Tibial artery (tissue), 4 donors: ENCODE measurements around the gene DNM1.

Source experiments
- DNase-seq, 2 donors: peaks; one replicate each; pipeline ENCODE4 v3.0.0-alpha.2; 2019
- H3K27ac ChIP-seq, 2 donors: fragments of 200-600 bp; sonication (generic) in 1 of 2; 1 replicate in 1 of 2; 2 replicates in 1 of 2; pipeline ENCODE4 v1.5.1; 2018 to 2019; ENCODE audit warnings: mild to moderate bottlenecking in 1 of 2
- H3K27me3 ChIP-seq, 2 donors: fragments of 200-600 bp; sonication (generic) in 1 of 2; one replicate each; pipeline versions ENCODE4 v1.5.1 to v1.6.0; 2016 to 2019
- H3K36me3 ChIP-seq, 3 donors: fragments of 200-600 bp; sonication (generic) in 2 of 3; one replicate each; pipeline ENCODE4 v1.5.1; 2016 to 2019; ENCODE audit warnings: mild to moderate bottlenecking in 2 of 3
- H3K4me1 ChIP-seq, 4 donors: fragments of 200-600 bp; sonication (generic) in 2 of 4; 1 replicate in 3 of 4; 2 replicates in 1 of 4; pipeline ENCODE4 v1.5.1; 2016 to 2019
- H3K4me3 ChIP-seq, 2 donors: fragments of 200-600 bp; sonication (generic) in 1 of 2; 1 replicate in 1 of 2; 2 replicates in 1 of 2; pipeline ENCODE4 v1.5.1; 2018 to 2019; ENCODE audit warnings: mild to moderate bottlenecking in 2 of 2
- H3K9me3 ChIP-seq, 3 donors: fragments of 200-600 bp; sonication (generic) in 1 of 3; one replicate each; pipeline ENCODE4 v1.5.1; 2016 to 2019
- intact Hi-C: fragments of 100-400 bp; cut with DNase I; formaldehyde crosslinking; loops from one replicate; pipeline ENCODE4 v1.15.0; 2023; ENCODE audit warnings: low total_unique reads
- TF ChIP-seq, protein P1 (sequence below), 2 experiments: fragments of 200-600 bp in 1 of 2; fragments of 450-650 bp in 1 of 2; IDR thresholded peaks; one replicate each; pipeline ENCODE4 v1.5.1; 2017 to 2019; ENCODE audit warnings: antibody characterized with exemption in 2 of 2, mild to moderate bottlenecking in 1 of 2, moderate library complexity in 1 of 2

The DNM1 gene

DNA sequence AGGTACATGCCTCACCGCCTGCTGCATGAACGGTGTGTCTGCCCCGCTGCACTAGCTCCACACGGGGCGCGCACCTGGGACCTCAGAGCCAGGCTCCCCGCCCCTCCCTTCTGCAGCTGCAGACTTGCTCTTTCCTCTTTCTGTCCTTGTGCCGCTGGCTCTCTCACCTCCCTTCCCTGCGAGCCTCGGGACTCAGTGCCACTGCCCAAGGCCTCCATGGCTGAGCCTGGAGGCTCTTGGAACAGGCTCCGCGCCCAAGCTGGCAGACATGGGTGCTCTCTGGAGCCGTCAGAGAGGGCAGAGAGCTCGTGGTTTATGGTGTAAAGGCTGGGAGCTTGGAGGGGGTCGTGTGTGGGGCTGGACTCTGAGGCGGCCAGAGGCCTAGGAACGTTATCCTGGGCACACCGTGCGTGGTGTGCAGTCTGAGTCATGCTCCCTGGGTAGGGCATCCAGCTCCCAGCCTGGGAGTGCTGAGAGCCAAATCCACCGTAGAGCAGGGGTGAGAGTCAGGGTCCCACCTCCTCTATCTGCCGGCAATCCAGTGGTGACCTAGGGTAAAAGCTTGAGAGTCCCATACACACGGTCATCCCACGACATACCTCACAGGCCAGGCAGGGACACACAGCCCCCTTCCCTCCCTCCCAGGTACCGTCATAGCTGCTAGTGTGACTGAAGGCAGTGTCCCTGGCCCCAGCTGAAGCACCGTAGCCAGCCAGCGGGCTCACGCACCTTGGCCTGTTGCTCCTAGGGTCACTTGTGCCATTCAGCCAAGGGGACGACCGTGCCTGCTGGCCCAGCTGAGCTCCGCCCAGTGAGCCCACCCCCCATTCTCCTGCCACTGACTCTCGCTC, 50.2 kb downstream of the DNM1 start:
- Histone ChIP-seq H3K4me3 (no peak overlapping the region), H3K36me3 (peaks cover 12 to 31% (median 17%) of the 10 kb centered on the region in 3 donors), H3K4me1 (peaks cover 0 to 20% (median 11%) of the 10 kb centered on the region in 4 donors), H3K27ac (no peak overlapping the region), H3K9me3 (no peaks in the 10 kb centered on the region), H3K27me3 (peaks cover 0 to 22% of the 10 kb centered on the region in 2 donors)
- no peak for DNase-seq
- TF ChIP-seq, protein P1, sequence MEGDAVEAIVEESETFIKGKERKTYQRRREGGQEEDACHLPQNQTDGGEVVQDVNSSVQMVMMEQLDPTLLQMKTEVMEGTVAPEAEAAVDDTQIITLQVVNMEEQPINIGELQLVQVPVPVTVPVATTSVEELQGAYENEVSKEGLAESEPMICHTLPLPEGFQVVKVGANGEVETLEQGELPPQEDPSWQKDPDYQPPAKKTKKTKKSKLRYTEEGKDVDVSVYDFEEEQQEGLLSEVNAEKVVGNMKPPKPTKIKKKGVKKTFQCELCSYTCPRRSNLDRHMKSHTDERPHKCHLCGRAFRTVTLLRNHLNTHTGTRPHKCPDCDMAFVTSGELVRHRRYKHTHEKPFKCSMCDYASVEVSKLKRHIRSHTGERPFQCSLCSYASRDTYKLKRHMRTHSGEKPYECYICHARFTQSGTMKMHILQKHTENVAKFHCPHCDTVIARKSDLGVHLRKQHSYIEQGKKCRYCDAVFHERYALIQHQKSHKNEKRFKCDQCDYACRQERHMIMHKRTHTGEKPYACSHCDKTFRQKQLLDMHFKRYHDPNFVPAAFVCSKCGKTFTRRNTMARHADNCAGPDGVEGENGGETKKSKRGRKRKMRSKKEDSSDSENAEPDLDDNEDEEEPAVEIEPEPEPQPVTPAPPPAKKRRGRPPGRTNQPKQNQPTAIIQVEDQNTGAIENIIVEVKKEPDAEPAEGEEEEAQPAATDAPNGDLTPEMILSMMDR (IDR thresholded peaks at IDR 0.05) = no peak
- intact Hi-C loops = no loop called here

DNA sequence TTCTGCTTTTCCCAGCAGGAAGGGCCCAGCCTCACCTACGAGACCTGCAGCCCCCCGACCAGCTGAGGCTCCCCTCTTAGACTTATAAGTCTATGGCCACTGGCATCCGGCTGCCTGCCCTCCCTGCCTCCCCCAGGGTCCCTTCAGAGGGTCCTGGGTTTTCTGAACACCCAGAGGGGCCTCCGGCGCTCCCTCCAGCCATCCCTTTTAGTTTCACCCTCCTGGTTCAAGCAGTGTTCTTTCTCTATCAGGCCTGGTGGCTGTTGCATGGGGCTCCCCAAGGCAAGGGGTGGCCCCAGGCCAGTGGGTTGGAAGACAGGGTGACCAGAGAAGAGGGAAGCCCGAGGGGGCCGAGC, 50.8 kb downstream of the DNM1 start:
- H3K36me3 ChIP-seq = peaks cover 18 to 37% (median 23%) of the 10 kb centered on the region in 3 donors
- TF ChIP-seq, protein P1 (IDR thresholded peaks at IDR 0.05) = no peak
- intact Hi-C loops = no loop called here

DNA sequence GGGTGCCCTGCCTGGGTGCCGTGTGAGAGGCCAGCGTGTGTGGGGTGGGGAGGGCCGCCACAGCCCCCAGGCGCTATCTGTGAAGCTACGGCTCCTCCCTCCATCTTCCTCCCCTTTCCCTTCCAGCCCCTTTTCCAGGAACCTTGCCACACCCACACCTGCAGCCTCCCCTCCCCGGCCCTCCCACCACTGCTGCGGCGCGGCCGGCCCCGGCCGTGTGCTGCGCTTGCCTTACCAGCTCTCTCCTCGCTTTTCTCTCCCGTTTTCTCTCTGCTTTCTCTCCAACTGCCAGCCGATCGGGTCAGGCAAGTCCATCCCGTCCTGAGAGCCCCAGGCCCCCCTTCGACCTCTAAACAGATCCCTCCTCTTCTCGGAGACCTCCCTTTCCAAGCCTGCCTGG, 51.2 kb downstream of the DNM1 start:
- TF ChIP-seq, protein P1 (IDR thresholded peaks at IDR 0.05) = no peak
- H3K4me3 ChIP-seq = no peak overlapping the region
- no peak for DNase-seq
- peaks cover 22 to 41% (median 27%) of the 10 kb centered on the region in 3 donors for H3K36me3 ChIP-seq
- H3K27me3 ChIP-seq = peaks cover 0 to 22% of the 10 kb centered on the region in 2 donors
- no peak overlapping the region for H3K27ac ChIP-seq
- intact Hi-C loops = no loop called here
- peaks cover 0 to 20% (median 11%) of the 10 kb centered on the region in 4 donors for H3K4me1 ChIP-seq
- no peaks in the 10 kb centered on the region for H3K9me3 ChIP-seq

More for the DNA sequence above, 50.8 kb downstream of the DNM1 start:
- peaks cover 0 to 20% (median 11%) of the 10 kb centered on the region in 4 donors for H3K4me1 ChIP-seq
- no peaks in the 10 kb centered on the region for H3K9me3 ChIP-seq
- H3K4me3 ChIP-seq = no peak overlapping the region
- H3K27ac ChIP-seq = no peak overlapping the region
- no peak for DNase-seq
- peaks cover 0 to 22% of the 10 kb centered on the region in 2 donors for H3K27me3 ChIP-seq

DNA sequence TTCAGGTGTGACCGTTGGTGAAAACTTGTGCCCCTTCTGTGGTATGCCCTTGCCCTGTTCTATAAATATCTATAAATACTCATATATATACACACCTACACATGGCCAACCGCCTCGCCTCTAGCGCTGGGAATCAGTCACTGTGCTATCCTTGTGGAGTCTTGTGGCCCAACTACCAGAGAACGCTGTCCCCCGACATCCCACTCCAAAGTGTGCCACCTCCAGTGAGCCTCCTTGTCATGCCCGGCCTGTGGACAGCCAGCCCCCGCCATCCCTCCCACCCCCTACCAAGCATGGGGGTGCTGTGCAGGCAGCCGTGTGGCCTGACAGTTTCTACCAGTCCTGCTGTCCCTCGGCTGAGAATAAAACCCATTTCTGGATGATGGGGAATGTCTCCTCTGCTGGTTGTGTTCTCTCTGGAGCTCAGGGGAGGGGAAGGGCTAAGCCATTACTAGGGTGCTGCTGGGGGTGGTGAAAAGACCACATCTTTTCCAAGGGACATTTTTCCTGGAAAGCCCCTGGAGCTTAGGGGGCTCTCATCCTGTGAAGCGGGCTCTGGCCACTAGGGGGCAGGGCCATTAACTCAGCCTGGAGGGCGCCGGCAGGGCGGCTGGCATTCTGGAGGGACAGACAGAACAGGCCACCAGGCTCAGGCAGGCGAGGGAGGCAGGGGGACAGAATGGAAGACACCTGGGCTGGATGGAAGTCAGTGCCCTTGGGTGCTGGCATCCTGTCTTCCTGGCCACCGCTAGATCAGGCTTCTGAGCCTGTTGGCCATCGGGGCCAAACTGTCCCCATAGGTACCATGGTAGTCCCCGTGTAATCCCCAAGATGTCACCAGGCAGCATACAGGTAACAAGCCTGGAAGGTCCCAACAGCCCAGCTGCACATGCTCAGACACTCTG, 51.9 kb downstream of the DNM1 start:
- intact Hi-C loops = no loop called here
- H3K9me3 ChIP-seq = no peaks in the 10 kb centered on the region
- H3K36me3 ChIP-seq = peaks cover 30 to 48% (median 34%) of the 10 kb centered on the region in 3 donors
- DNase-seq = peak in 1 of 2 donors; percentile 73
- H3K27ac ChIP-seq = no peak overlapping the region
- H3K4me1 ChIP-seq = peaks cover 0 to 19% (median 11%) of the 10 kb centered on the region in 4 donors
- no peak overlapping the region for H3K4me3 ChIP-seq
- TF ChIP-seq, protein P1 (IDR thresholded peaks at IDR 0.05) = peak; percentile 75 to 79
- peaks cover 0 to 22% of the 10 kb centered on the region in 2 donors for H3K27me3 ChIP-seq

DNA sequence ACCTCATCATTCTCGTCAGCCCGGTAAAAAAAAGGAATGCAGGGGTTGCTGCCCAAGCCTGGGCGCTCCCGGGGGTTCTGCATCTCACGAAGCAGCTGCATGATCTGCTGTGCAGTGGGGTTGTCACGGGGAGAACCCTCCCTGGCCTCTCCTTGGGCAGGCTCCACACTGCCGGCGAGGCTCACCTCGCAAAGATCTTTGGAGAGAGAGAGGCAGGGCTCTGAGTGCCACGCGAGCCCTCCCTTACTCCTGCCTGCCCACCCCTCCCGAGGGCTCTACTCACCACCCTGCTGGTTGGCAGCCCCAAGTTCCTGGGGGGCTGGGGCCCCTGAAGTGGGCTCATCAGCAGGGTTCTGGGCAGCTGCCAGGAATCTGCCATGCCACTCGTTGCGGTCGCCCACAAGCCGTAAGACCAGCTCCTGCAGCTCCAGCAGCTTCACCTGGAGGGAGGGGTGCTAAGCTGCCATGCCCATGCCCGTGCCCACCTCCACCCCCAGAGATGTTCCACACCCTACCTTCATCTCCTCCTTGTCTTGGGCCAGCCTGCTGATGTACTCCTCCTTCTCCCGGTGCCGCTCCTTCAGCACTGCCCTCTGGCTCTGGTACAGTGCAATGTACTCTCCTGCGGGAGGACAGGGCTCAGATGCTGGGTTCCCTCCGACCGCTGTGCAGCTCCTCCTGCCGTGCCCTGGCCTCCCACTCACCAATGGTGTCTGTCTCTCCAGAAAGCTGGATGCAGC, 54.1 kb downstream of the DNM1 start:
- no peak overlapping the region for H3K4me3 ChIP-seq
- TF ChIP-seq, protein P1 (IDR thresholded peaks at IDR 0.05) = no peak
- no peaks in the 10 kb centered on the region for H3K9me3 ChIP-seq
- peaks cover 0 to 10% of the 10 kb centered on the region in 2 donors for H3K27me3 ChIP-seq
- H3K36me3 ChIP-seq = peaks cover 51 to 70% (median 56%) of the 10 kb centered on the region in 3 donors
- no peak overlapping the region for H3K27ac ChIP-seq
- intact Hi-C loops = no loop called here
- H3K4me1 ChIP-seq = no peaks in the 10 kb centered on the region
- no peak for DNase-seq
